Hindlimb muscle (tissue), 1 donor: ENCODE results near the gene BABAM1. TPM values are rescaled to one million over a fixed set of nuclear protein-coding genes. Genes with fewer than 3 reads are reported as not detected.
"Not testable (repeated sequence)": the region's sequence is repeated elsewhere in the genome, so short reads cannot be mapped to it uniquely, and the experiment has no call there.

ENCODE experiments used
- DNase-seq: peaks from one replicate; pipeline ENCODE4 v3.0.0-alpha.2; 2013
- polyA plus RNA-seq: library from polyadenylated mRNA; unstranded; fragments of 120-200 nt; gene quantifications from one replicate; pipeline ENCODE4 v1.2.1, GENCODE V29; 2013; ENCODE audit not compliant: insufficient read length

The BABAM1 gene
- polyA plus RNA-seq, 1 donor: 105 TPM

DNA sequence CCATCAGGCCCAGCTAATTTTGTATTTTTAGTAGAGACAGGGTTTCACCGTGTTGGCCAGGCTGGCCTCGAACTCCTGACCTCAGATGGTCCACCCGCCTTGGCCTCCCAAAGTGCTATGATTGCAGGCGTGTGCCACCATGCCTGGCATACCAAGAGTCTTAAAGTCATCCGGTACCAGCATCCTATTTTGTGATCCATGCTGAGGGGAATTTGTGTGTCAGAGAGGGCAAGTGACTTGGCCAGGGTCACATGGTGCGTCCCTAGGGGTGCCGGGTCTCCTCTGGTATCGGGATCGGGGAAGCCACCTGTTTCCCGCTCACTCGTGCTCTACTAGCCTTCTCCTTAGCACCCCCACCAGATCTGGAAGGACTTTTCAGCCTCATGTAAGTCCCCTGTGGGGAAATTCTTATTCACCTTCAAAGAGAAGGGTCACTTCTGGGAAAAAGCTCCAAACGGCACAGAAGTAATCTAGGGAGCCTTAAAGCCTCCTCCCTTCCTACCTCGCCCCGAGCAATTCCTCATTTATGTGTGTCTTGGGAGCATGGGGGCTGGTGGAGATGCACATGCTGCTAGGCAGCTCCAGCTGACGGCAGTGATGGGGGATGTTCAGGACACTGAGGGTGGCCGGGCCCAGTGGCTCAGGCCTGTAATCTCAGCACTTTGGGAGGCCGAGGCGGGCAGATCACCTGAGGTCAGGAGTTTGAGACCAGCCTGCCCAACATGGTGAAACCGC is 8.4 kb downstream of the BABAM1 start:
- DNase-seq: no peak

DNA sequence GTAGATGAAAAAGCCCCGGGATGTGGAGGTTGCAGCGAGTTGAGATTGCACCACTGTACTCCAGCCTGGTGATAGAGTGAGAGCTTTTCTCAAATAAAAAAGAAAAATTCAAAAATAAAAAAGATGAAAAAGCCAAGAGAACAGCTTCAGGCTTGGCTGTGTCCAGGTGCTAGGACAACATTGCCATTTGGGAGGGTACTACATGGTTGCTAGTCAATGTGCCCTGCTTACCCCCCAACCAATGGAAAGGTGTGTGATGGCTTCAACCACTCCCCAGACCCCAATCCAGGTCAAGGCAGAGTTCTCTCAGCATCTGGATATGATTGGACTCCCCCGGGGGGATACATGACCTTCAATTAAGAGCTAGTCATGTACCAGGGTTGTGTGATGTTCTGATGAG is 12.2 kb downstream of the BABAM1 start:
- no peak for DNase-seq

DNA sequence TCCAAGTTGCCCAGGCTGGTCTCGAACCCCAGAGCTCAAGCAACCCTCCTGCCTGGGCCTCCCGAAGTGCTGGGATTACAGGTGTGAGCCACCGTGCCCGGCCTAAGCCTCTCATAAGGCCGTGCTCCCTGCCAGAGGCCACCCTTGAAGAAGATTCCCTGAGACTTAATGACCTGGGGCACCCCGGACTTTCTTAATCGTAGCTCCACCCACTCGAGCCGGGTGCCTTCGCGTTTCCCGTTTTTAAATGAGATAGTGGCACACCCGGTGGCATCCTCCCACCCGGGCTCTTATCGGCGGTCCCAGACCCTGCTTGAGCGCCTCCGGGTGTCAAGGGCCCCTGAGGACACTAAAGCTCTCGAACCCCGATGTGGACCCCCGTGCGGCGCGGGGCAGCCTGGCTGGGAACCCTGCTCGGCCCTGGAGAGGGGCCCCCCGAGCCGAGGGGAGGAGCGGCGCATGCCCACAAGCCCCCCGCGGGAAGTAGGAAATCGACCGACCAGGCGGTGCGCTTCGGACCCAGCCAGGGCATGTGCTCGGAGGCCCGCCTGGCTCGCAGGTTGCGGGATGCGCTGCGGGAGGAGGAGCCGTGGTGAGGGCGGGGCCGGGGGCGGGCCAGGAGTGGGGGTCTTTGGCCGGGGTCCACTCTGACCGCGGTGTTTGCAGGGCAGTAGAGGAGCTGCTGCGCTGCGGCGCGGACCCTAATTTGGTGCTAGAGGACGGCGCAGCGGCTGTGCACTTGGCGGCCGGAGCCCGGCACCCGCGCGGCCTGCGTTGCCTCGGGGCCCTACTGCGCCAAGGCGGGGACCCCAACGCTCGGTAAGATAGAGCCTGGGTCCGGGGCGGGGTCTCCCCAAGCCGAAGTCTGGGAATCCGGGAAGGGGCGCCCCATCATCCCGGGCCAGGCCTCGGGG is 14.4 kb downstream of the BABAM1 start, which contains the start of gene ANKLE1:
ANKLE1 (plus strand) TSS at position 511 of the 914 bp plus-strand sequence; CDS start at position 531, 20 bp downstream.
- no peak for DNase-seq

DNA sequence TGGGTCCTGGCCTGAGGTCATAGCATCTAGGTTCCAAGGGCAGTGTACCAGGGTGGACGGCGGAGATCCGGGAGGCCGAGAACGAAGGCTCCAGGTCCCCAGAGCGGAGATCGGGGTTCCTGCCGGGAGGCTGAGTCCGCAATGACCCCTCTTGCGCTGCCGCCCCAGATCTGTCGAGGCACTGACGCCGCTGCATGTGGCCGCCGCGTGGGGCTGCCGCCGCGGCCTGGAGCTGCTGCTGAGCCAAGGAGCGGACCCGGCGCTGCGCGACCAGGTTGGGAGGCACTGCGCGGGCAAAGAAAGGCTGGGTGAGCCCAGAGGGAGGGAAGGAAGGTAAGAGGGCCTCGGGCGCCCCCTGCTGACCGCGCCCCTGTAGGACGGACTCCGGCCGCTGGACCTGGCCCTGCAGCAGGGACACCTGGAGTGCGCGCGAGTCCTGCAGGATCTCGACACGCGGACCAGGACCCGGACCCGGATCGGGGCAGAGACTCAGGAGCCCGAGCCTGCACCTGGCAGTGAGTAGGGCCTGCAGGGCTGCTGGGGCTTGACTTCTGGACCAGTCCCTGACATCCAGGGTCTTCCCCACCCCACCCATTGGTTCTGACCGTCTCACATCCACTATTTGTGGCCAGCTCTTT is 15.4 kb downstream of the BABAM1 start:
- DNase-seq: peak; percentile 82

DNA sequence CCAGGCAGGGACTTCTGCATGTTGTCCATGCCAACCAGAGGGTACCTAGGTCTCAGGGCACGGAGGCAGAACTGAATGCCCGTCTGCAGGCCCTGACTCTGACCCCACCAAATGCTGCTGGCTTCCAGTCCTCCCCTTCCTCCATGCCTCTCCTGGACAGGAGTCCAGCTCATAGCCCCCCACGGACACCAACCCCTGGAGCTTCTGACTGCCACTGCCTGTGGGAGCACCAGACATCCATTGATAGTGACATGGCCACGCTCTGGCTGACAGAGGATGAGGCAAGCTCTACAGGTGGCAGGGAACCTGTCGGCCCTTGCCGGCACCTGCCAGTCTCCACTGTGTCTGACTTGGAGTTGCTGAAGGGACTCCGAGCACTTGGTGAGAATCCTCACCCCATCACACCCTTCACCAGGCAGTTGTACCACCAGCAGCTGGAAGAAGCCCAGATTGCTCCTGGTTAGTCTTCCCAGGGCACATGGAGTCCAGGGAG is 16.3 kb downstream of the BABAM1 start:
- DNase-seq: no peak

DNA sequence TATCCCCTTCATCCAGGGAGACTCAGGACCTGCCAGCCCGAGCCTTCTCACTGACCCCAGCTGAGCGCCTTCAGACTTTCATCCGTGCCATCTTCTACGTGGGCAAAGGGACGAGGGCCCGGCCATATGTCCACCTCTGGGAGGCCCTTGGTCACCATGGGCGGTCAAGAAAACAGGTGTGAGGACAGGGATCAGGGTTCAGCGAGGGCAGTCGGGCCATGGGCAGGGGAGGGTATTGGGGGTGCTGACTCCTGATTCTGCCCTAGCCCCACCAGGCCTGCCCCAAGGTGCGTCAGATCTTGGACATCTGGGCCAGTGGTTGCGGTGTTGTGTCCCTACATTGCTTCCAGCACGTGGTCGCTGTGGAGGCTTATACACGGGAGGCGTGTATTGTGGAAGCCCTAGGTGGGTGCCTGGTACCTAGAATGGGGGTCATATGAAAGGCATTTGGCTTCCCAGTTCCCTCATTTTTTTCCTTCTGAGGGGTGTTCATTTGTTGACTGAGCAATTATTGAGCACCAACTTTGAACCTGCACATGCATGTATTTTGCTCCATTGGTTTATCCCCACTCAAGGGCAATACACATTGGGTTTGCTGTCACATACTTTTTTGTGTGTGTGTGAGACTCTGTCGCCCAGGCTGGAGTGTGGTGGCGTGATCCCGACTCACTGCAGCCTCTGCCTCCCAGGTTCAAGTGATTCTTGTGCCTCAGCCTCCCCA is 18.3 kb downstream of the BABAM1 start:
- no peak for DNase-seq

DNA sequence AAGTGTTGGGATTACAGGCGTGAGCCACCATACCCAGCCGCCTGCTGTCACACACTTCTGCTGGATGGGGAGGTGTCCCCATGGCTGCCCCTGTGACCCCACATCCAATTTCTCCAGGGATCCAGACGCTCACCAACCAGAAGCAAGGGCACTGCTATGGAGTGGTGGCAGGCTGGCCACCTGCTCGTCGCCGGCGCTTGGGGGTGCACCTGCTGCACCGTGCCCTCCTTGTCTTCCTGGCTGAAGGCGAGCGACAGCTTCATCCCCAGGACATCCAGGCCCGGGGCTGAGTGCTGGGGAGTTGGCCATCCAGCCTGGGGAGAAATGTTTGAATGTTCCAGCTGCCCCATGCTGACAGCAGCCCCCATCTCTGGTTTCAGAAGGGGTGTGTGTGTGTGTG is 19.0 kb downstream of the BABAM1 start:
- no peak for DNase-seq

DNA sequence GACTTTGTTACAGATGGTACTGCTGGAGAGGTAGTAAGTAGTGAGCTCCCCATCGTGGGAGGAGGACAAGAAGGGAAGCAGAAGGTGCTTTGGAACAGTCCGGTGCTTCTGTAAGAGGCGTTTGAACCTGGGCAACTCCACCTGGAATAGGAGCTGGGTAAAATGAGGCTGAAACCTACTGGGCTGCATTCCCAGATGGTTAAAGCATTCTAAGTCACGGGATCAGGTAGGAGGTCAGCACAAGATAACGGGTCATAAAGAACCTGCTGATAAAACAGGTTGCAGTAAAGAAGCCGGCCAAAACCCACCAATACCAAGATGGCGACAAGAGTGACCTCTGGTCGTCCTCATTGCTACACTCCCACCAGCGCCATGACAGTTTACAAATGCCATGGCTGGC is 19.5 kb downstream of the BABAM1 start:
- DNase-seq: no peak

DNA sequence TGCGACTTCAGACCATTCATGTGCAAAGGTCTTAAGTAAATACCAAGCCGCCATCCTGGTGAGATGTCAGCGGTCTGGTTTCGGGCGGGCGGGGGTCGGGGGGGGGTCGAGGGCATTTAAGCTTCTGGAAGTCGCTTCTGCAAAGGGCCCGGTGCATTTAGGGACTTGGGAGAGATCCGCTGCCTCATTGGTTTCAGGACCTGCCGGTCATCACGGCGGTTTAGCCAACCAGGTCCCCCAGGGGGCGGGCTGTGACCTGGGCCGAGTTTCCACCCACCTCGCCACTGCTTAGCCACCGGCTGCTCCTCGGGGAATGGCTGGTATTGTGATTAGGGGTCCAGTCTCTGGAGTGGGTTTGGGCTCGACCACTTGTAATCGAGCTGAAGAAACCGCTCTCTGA is 22.2 kb downstream of the BABAM1 start:
- no peak for DNase-seq

DNA sequence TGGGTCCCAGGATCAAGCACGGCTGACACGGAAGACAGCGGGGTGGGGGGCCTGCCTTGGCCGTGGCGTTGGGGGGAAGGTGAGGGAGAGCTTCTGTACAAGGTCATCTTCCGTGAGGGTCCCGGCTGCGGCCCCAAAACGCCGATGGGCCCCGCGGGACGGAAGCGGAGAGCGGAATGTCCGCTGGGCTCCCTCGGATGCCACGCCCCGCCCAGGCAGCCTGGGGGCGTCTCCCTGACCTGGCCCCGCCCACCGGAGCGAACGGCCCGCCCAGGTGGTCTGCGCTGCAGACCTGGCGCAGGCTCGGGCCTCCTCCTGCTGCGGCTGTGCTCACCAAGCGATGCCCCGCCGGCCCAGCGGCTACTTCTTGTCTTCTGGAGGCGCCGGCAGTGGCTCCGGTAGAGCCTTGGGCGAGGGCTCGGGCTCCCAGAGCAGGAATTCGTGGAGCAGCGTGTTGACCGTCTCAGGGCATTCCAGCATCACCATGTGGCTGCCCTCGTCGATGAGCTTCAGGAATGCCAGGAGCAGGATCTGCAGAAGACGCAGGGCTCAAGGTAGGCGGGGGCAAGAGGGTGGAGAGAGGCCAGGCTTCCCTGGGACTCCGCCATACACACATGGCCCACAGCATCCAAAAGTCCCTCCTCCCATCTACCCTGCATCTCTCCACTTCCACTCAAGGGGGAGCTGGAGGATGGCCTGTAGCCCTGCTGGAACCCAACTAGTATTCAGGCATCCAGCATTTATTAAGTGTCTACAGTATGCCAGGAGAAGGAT is 25.2 kb downstream of the BABAM1 start:
- peak; percentile 78 for DNase-seq

DNA sequence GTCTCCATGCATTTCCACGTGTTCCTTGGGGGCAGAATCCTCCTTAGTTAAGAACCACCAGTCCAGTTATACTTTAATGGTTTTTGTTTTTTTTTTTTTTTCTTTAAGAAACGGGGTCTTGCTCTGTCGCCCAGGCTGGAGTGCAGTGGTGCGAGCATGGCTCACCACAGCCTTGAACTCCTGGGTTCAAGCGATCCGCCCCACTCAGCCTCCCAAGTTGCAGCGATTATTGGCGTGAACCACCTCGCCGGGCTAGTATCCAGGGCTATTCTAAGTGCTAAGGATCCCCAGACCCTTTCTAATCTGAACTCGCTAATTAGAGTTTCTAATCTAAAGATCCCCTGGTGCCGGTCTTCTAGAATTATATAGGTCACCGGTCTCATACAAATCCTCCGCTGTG is 26.4 kb downstream of the BABAM1 start:
- no peak for DNase-seq

DNA sequence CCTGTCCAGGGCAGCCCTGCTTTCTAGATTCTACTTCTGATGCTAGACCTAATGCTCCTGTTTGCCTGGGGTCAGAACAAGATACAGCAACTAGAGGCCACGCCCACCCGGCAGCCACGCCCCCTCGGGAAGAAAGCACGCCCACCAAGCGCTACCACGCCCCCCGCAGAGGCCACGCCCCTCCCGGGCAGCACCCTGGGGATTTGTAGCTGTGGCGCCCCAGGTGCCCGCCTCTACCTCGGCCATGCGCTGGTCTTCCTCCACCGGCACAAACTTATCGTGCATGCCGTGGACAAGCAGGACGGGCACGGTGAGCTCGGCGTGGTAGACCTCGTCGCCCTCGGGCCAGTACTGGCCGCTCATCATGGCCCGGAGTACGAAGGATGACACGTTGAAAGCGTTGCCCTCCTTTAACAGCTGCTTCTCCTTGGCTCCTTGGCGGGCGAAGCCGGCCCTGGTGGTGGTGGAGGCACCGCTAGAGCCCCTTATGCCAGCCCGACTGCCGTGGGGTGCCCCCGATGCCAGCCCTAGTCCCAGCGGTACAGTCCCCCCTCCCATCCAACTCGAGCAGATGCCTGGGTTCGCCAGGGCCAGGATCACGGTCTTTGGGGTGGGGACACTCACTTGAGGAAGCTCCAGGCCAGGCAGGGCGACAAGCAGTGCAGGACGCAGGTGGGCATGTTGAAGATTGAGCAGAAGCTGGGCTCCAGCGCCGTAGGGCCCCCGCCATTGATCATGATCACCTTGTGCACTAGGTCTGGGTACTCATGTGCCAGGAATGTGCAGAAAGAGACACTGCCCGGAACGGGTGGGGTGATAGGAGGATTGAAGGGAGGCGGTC is 27.0 kb downstream of the BABAM1 start:
- DNase-seq: no peak

DNA sequence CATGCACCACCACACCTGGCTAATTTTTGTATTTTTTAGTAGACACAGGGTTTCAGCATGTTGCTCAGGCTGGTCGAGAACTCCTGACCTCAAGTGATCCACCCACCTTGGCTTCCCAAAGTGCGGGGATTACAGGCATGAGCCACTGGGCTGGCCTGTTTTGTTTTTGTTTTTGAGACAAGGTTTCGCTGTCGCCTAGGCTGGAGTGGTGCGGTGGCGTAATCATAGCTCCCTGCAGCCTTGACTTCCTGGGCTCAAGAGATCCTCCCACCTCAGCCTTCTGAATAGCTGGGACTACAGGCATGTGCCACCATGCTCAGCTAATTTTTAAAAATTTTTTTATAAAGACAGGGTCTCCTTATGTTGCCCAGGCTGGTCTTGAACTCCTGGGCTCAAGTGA is 28.3 kb downstream of the BABAM1 start:
- not testable (repeated sequence) for DNase-seq

DNA sequence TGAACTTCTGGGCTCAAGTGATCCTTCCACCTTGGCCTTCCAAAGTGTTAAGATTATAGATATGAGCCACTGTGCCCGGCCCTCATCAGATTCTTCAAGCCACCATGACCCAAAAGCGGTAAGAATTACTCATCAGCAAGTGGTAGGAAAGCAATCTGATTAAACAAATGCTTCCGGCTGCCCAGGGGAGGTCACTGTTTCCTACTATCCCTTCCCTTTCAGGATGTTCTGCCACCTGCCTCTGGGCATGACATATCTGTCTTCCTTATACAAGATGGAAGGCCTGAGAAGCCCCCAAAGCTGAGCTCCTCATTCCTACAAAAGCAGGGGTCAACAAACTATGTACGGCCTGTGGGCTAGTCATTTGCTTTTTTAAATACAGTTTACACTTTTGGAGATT is 29.0 kb downstream of the BABAM1 start:
- DNase-seq: no peak

DNA sequence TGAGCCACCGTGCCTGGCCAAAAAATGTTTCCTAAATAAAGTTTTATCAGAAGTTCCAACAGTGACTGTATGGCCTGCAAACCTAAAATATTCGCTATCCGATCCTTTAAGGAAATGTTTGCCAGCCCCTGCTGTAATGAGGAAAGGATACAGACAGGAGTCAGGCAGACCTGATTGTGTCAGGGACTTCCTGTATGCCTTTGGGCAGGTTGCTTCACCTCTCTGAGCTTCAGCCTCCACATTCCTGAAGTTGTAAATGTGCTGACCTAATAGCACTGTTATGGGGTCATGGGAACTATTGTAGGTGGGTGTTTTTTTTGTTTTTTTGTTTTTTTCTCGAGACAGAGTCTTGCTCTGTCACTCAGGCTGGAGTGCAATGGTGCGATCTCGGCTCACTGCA is 29.7 kb downstream of the BABAM1 start:
- DNase-seq: no peak

DNA sequence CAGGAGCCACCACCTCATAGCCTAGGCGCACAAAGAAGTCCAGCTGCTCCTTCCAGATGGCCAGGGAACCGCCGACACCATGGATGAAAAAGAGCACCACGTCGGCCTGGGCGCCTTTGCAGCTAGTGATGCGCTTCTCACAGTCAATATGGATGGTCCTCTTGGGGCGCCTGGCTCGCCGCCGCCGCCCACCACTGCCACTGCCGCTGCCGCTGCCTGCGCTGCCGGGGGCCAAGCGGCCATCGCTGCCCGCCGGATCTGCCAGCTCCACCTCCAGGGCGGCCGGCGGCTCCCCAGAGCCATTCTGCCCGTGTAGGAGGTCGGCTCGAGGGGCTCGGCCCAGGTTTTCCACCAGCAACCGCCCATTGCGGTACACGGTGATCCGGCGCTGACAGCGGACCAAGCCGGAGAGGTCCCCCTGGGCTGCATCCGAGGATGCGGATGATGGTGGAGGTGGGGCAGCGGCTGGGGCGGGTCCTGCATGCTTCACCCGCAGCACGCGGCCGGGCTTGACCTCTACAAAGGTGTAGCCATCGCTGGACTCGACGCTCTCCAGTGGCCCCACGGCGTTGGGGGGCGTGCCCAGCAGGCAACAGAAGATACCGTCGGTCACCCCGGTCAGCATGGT is 33.9 kb downstream of the BABAM1 start:
- DNase-seq: no peak

DNA sequence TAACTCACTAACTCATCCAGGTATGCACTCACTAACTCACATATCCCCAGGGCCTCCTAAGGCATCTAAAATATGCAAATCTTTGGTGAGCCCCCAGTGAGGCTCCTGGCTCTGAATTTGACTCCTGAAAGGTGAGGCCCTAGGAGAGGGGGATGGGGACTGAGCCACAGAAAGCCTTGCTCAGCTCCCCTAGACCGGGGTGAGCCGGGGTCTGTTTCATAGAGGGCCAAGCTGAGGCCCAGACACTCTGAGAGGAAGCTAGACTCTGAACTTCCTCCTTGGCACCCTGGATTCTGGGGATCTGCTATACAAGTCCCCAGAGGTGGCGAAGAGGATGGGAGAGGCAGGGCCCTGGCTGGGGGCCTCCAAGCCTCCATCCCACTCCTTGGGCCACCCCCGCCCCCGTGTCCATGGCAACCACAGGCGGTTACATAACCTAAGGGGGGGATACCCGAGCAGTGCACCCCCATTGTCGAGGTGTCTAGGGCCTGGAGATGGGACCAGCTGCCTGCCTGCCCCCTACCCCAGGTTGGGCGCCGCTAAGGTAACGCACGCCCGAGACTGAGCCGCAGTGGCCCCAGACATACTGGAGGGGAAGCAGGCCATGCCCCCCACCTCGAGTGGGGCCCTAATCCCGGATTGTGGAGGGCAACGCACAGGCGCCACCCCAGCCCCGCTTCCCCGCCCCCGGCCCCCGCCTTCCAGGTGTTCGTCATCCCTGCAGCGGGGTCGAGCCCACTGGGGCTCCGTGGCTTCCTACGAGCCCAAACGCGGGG is 35.3 kb downstream of the BABAM1 start:
- DNase-seq: no peak

DNA sequence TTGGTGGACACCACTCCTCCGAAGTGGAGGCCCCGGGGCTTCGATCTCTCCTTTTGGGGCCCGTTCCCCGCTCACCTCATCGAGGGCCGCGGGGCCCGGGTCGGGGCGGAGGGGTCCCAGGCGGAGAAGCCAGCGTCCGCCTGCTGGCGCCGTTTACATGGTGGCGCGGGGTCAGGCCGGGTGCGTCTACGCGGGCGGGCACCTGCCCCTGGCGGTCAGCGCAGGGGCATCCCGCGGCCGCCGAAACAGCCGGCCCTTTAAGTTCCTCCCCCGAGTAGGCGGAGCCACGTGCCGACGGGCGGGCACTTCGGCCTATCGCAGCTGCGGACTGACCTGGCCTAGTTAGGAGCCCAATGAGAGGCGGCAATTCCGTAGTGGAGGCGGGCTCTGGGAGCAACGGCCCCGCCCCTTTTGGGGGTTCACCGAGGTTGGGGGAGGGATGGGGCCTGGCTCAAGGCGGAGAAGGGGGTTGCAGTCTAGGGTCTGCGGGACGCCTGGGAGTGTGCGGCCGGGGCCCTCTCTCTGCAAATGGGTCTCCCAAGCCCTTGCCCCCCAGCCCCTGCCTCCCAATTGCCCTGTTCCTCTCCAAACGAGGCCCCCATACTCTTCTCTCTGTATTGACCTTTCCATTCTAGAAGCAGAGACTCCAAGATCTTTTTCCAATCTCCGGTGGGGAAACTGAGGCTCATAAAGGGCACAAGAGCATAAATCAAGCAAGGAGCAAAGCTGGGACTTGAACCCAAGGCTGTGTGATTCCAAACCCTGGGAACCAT is 36.1 kb downstream of the BABAM1 start, which contains the start of gene ABHD8:
ABHD8 (minus strand) TSS at position 259 of the 773 bp plus-strand sequence. CDS start 1,809 bp downstream, outside the sequence.
- peak; percentile 95 for DNase-seq
